Measurements from ENCODE around the gene MYOG.
A peak's percentile ranks its signal among the peaks of the same experiment; 100 is the strongest.

MYOG gene

GRCh38 chr1:203090421-203091198 lies 4.8 kb upstream of the MYOG start:
- peak; percentile 42 for DNase-seq

DNA sequence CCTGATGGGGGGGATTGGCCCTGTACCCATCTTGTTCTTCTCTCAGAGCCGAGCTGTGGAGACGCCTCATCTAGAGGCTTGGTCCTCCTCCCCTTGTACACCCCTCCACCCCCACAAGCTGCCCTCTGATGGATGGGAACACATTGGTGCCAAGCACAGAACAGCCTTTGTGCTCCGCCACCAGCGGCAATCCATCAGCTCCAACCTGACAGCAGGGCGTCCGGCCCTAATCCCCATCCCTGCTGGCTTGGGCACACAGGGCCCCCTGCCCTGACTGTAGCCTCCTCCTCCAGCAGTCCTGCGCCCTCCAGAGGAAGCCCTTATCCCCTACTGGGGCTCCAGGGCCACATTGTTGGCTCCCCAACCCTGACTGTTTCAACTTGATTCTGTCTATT lies 3.8 kb upstream of the MYOG start:
- peak; percentile 61 for DNase-seq

GRCh38 chr1:203089001-203089650 lies 3.3 kb upstream of the MYOG start:
- peak; percentile 2 for DNase-seq

GRCh38 chr1:203088441-203088840 lies 2.6 kb upstream of the MYOG start:
- DNase-seq, result peak; percentile 10

DNA sequence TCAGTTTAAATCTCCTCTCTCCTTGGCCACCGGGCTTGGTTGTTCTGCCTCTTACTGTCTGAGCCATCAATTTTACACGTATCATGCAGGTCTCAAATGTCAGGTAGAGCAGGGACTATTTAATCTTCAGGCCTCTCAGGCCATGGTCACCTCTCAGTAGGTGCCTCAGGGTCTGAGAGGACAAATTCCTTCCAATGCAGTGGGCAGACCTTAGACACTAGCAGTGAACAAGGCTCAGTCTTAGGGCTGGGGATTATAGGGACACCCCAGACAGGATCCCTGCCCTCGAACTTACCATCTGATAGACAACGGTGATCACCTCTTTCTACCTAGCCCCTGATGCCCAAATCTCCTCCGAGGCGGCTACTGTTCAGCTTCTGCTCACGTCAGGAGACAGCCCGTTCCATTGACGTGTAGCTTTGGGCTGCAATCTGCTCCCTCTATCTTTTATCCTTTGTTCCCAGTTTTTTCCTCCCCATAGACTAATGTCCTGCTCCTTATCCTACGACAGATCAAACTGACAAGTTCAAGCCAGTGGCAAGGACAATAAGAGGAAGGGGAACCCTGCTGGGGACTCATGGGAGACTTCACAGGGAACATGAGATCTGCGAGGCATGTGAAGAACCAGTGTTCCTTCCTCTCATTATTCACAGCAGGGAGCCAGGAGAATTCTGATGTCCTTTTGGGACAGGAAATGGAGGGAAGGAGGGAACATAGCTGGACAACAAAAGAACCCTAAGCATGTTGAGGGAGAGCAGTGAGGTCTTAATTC lies 1.4 kb upstream of the MYOG start:
- DNase-seq, result peak; percentile 26

- DNase-seq, result peak; percentile 35
Observed at GRCh38 chr1:203084588-203085527, 954 bp downstream of the MYOG start.

DNA sequence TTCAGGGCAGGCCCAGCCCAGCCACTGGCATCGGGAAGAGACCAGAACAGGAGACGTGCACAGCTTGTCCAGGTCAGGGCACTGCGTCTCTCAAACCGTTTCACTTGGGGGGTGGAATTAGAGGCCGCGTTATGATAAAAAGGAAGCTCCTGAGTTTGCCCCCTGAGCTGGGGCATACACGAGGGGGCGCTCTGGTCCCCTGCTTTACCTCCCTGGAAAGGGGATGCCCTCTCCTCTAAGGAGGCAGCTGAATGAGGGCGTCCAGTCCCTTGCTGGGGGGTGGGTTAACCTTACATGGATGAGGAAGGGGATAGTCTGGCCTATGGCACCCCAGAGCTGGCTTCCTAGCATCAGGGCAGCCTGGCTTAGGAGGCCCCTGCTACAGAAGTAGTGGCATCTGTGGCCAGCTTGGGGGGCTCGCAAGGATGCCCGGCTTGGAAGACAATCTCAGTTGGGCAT lies 2.3 kb downstream of the MYOG start:
- DNase-seq, result peak; percentile 36

DNA sequence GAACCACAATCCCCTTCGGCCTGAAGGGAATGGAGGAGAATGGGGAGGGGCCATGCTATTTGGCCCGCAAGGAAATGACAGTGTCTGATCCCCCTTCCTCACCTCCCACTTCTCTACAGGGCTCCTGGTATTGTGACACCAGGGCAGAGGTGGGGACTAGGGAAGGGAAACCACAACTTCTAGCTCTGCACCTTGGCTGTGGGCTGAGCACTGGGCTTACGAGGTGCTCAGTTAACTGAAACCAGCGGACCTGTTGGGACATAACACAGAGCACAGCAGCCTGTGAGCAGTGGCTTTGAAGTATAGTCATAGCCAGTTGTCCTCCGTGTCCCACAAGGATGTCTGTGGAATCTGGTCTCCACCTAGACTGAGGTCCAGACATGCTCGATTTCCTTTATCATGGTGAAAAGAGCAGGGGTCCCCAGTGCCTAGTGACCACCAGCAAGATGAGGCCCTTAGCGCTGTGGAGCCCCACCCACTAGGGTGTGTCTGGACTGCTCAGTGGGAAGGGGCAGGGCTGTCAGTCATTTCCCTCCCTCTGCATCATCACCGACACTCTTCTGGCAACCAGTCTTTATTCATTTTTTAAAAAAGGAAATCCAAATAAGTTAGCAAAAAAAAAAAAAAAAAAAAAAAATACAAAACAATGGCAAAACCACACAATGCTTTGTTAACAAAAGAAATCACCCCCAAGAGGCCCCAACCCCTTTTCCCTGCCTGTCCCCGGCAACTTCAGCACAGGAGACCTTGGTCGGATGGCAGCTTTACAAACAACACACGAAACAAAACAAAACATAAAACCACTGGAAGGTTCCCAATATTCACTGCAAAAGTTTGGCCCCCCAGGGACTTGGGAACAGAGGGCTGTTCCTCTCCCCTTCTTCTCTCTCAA lies 3.0 kb downstream of the MYOG start:
- DNase-seq, result peak; percentile 42

GRCh38 chr1:203082231-203082505 lies 3.6 kb downstream of the MYOG start:
- DNase-seq, result no peak

- DNase-seq, result peak; percentile 18
Observed at GRCh38 chr1:203081465-203082230, 4.2 kb downstream of the MYOG start.

DNA sequence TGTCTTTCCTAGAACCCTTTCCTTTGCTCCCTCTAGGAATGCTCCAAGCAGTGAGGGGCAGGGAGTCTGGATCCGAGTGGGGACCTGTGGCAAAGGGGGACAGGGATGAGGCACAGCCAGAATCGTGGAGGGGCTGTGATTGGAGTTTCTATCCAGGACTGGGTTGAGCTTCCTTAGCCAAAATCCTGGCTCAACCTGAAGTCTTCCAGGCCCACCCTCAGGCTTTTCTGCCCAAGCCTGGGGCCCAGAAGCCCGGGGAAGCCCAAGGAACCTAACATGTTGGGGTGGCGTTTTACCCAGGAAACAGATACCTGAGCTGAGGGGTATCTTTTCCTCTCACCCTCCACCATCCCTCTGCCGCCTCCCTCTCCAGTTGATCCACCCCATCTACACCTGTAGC lies 5.4 kb downstream of the MYOG start:
- DNase-seq, result no peak

GRCh38 chr1:203078478-203078877 lies 7.3 kb downstream of the MYOG start:
- DNase-seq, result no peak

GRCh38 chr1:203077956-203078355 lies 7.9 kb downstream of the MYOG start:
- no peak for DNase-seq

GRCh38 chr1:203077367-203077766 lies 8.4 kb downstream of the MYOG start:
- DNase-seq, result no peak

GRCh38 chr1:203076031-203076511 lies 9.7 kb downstream of the MYOG start:
- DNase-seq, result no peak

DNA sequence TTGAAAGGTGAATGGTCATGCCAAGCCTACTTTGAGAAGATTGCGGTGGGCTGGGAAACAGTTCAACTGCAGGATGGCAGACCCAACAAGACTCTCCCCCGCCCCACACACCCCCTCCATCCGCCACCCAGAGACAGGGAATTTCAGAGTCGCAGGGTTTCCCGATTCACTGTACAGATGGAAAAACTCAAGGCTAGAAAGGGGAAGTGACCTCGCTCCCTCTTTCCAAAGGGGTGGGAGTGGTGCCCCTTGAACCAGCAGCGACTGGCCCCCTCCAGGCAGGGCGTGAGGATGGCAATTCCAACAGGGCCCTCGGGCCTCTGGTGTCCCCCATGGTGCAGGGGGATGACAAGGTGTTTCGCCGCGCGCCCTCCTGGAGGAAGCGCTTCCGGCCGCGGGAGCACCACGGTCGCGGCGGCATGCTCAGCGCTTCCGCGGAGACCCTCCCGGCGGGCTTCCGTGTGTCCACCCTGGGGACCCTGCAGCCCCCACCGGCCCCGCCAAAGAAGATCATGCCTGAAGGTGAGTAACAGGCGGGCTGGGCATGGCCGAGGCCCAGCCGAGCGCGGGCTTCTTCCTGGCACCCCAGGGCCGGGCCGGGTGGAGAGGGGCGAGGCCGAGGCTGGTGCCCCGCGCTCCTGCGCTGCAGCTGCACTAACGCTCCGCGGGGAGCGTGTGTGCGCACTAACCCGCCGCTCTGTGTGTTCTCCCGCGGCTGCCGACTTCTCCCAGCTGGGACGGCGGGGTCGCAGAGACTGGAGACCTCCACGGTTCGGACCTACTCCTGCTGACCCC lies 10.4 kb downstream of the MYOG start:
- no peak for DNase-seq

DNA sequence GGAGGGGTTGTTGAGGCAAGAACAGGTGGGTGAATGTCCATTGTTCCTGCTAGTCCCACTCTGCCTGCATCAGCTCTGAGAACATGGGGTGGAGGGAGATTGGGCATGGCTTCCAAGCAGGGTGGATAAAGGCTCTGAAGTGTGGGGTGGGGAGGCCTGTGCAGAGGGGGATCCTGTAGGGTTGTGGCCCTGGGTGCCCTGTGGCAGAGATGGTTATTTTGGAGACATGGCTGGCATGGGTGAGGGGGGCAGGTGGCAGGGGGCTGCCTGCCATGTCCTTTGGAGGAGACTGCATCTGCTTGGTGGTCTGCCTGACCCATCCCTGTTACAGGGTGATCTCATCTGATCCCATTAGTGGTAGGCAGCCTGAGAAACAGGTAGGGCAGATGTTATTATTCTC lies 11.2 kb downstream of the MYOG start:
- no peak for DNase-seq

GRCh38 chr1:203073469-203073868 lies 12.3 kb downstream of the MYOG start:
- no peak for DNase-seq

- DNase-seq, result no peak
Observed at GRCh38 chr1:203072911-203073310, 12.9 kb downstream of the MYOG start.

Data from right forelimb (tissue), 1 donor.